Activated T-helper 17 cell treated with anti-CD3 and anti-CD28 coated beads, Interleukin-2, amount 50 U/mL, for 72 hours (primary cell): ENCODE results near the gene ST7. TPM values are rescaled to one million over a fixed set of nuclear protein-coding genes. Genes with fewer than 3 reads are reported as not detected.

Experiments
- ATAC-seq: fragments of 150-1000 bp; cut with Tn5 transposase; replicated peaks from 2 replicates; pipeline ENCODE4 v1.10.0; 2021; ENCODE audit warnings: mild to moderate bottlenecking, moderate library complexity
- H3K27ac Mint-ChIP-seq: one replicate; pipeline ENCODE4 v1.8.0; 2022; ENCODE audit warnings: mixed read lengths
- H3K27me3 Mint-ChIP-seq: one replicate; pipeline ENCODE4 v1.8.0; 2022; ENCODE audit warnings: mixed read lengths
- H3K36me3 Mint-ChIP-seq: one replicate; pipeline ENCODE4 v1.8.0; 2022; ENCODE audit warnings: low read depth, mild to moderate bottlenecking, mixed read lengths
- H3K4me1 Mint-ChIP-seq: one replicate; pipeline ENCODE4 v1.8.0; 2022; ENCODE audit warnings: mixed read lengths
- H3K4me3 Mint-ChIP-seq: one replicate; pipeline ENCODE4 v1.8.0; 2022; ENCODE audit warnings: mild to moderate bottlenecking, mixed read lengths
- H3K9me3 Mint-ChIP-seq: one replicate; pipeline ENCODE4 v1.8.0; 2022; ENCODE audit warnings: mixed read lengths
- total RNA-seq, 2 donors: library from RNA; stranded (reverse); gene quantifications; one replicate each; pipeline ENCODE4 v1.2.3, GENCODE V29; 2022

Gene ST7
- total RNA-seq, 2 donors from 2014 or later: 12.5 to 14.4 TPM

DNA sequence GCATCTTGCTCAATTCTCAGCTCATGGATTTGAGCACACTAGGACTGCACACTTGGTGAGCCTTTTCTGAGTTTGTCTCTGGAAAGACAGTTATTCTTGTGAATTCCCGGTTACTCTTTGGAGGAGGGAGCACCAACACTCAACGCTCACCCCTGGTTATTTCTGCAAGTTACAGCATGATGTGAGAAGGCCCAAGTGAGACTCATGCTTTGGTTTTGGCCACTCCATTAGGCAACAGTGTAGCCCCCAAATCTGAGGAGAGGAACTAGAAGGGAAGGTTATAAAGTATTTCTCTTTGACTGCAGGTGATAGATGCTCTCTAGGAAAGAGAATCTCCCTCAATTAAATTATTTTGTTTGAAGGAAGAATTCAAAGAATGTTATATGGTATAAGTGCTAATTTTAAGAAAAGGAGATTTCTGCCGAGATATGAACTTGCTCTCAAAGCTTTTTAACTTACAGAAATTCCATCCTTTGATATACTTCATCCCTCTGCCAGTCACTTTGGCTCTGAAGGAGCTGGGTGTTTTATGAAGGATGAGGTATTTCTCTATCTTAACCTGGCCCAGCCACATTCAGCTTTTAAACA is 186.2 kb downstream of the ST7 start:
- Mint-ChIP-seq H3K4me3 (no peak overlapping the region), H3K36me3 (peaks cover 7% of the 10 kb centered on the region), H3K27ac (no peak overlapping the region), H3K9me3 (no peaks in the 10 kb centered on the region), H3K27me3 (no peaks in the 10 kb centered on the region), H3K4me1 (peaks cover 8% of the 10 kb centered on the region)
- ATAC-seq: no peak

DNA sequence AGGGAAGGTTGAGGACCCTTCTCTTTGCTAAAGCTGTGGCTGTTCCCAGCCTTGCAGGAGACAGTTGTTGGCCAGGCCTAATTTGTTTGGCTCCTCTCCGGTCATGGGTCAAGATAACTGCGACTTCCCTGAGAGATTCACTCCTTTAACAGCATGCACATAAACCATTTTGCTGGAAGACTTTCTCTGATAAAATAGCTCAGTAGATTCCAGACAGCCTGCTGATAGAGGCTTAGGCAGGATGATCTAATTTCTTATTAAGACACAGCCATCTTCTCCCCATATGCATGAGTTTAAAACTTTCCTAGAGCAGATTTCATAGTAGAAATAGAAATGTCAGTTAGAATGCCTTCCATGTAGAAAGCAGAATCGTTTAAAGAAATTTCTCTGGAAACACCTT is 187.6 kb downstream of the ST7 start:
- Mint-ChIP-seq H3K4me3 (no peak overlapping the region), H3K36me3 (peaks cover 7% of the 10 kb centered on the region), H3K4me1 (peaks cover 5% of the 10 kb centered on the region), H3K27ac (no peak overlapping the region), H3K9me3 (no peaks in the 10 kb centered on the region), H3K27me3 (no peaks in the 10 kb centered on the region)
- ATAC-seq: no peak

DNA sequence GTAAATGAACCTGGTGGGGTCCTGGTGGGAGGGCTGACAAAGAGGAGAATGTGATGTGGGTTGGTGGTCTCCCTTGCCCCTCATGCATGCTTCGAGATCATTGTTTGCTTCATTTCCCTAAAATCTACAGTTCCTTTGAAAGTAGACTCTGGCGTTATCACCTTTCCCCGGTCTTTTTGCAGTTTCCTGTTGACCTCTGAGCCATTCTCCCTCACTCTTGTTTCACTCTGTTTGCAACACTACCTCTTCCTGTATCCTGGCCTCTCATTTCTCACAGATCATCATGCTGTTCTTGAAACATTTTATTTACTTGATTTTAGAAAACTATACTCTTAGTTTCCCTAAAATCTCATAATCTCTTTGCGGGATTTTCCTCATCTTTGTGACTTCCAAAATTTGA is 189.8 kb downstream of the ST7 start:
- Mint-ChIP-seq H3K9me3 (no peaks in the 10 kb centered on the region), H3K27ac (no peak overlapping the region), H3K27me3 (no peaks in the 10 kb centered on the region), H3K36me3 (peaks cover 7% of the 10 kb centered on the region), H3K4me1 (peaks cover 5% of the 10 kb centered on the region), H3K4me3 (no peak overlapping the region)
- no peak for ATAC-seq

DNA sequence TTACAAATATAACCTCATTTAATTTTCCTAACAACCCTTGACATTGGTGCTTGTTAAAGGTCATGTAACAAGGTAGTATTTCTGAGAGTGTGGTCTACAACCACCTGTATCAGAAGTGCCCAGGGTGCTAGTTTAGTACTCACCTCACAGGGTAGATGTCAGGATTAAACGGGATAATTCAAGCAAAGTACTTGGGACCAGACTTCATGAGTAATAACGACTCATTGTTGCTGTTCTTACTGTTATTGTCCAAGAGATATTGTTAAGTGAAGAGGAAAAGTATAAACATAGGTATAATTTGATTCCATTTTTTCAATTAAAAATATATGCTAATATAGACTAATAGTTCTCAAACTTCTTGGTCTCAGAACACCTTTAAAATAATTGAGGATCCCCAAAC is 190.3 kb downstream of the ST7 start:
- H3K36me3 Mint-ChIP-seq: peaks cover 7% of the 10 kb centered on the region
- H3K4me3 Mint-ChIP-seq: no peak overlapping the region
- no peaks in the 10 kb centered on the region for H3K9me3 Mint-ChIP-seq
- no peak for ATAC-seq
- no peaks in the 10 kb centered on the region for H3K27me3 Mint-ChIP-seq
- peaks cover 5% of the 10 kb centered on the region for H3K4me1 Mint-ChIP-seq
- H3K27ac Mint-ChIP-seq: no peak overlapping the region

DNA sequence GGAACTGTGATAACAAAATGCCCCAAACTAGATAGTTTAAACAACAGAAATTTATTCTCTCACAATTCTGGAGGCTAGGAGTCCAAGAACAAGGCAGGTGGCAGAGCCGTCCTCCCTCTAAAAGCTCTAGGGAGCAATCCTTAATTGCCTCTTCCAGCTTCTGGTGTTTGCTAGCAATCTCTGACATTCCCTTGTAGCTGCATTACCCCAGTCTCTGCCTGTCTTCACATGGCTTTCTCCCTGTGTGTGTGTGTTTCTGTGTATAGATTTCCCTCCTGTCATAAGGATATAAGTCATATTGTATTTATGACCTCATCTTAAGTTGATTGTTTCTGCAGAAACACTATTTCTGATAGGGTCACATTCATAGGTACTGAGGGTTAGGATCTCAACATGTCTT is 192.0 kb downstream of the ST7 start:
- no peak overlapping the region for H3K27ac Mint-ChIP-seq

DNA sequence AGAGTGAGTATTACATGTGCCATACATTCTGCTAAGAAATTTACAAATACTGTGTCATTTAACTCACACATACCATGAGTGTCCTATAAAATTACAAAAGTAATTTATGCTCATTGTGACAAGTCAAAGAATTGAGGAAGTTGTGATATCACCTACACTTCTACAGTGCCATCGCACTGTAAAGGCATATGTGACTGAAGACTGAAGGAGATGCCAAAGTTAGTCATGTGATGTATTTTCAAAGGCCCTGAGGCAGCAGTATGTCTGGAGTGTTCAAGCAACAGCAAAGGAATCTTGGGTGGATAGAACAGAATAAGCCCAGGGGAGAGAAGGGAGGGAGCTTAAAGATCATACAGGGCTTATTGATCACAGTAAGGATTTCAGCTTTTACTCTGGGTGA is 192.8 kb downstream of the ST7 start:
- Mint-ChIP-seq H3K9me3 (no peaks in the 10 kb centered on the region), H3K4me1 (peaks cover 5% of the 10 kb centered on the region), H3K36me3 (no peaks in the 10 kb centered on the region), H3K4me3 (no peak overlapping the region), H3K27ac (no peak overlapping the region), H3K27me3 (no peaks in the 10 kb centered on the region)
- no peak for ATAC-seq

More for the DNA sequence above, 192.0 kb downstream of the ST7 start:
- Mint-ChIP-seq H3K9me3 (no peaks in the 10 kb centered on the region), H3K36me3 (peaks cover 4% of the 10 kb centered on the region), H3K4me3 (no peak overlapping the region), H3K4me1 (peaks cover 5% of the 10 kb centered on the region), H3K27me3 (no peaks in the 10 kb centered on the region)
- no peak for ATAC-seq

DNA sequence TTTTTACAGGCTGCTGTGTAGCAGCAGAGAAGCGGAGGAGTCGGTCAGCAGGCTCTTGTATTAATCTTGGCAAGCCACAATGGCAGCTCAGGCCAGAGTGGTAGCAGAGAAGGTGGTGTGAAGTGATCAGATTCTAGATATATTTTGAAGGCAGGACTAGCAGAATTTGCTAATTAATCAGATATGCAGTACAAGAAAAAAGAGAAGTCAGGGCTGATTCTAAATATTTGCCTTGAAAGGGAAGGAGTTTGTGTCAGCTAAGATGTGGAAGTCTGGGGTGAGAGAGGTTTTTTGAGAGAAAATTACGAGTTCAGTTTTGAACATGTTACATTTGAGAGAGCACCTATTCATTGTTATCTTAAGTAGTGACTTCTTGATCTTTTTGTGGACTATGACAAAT is 193.2 kb downstream of the ST7 start:
- Mint-ChIP-seq H3K36me3 (no peaks in the 10 kb centered on the region), H3K9me3 (no peaks in the 10 kb centered on the region), H3K27ac (no peak overlapping the region), H3K4me1 (peaks cover 5% of the 10 kb centered on the region), H3K27me3 (no peaks in the 10 kb centered on the region), H3K4me3 (no peak overlapping the region)
- ATAC-seq: no peak

DNA sequence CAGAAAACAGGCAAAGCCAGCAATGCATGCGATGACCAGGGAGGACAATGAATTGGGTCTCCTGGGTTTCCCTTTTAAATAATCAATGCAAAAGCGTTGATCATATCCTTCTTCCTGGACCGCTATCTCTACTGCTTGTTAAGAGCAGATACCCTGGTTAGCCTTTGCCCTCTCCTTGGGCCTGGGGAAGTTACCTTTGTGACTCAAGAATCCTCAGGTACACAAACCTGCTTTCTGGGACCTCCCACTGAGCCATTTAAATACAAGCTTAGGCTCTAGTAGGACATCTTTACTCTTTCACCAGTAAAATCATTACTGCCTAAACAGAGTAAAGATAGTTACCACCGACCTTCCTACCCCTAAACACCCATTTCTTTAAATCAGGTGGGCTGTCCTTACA is 195.7 kb downstream of the ST7 start:
- Mint-ChIP-seq H3K4me1 (no peaks in the 10 kb centered on the region), H3K36me3 (no peaks in the 10 kb centered on the region), H3K27ac (no peak overlapping the region), H3K4me3 (no peak overlapping the region), H3K9me3 (no peaks in the 10 kb centered on the region), H3K27me3 (no peaks in the 10 kb centered on the region)
- ATAC-seq: no peak

DNA sequence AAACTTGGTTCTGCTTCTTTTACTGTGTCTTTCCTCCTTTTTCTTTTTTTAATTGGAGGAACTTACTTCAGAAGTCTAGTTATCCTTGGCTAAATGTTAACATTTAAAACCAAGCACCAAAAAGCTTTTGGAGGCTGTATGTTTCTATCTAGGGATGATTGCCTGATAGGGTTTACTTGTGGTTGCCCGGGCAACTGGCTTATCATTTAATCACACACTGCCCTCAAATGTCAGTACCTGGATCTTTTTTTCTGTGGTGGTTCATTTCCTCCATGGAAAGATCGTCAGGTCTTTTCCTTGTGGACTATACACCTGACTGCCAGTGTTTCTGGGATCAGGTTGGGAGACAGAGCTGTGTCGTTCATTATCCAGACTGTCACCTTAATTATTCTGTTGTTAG is 196.4 kb downstream of the ST7 start:
- no peaks in the 10 kb centered on the region for H3K9me3 Mint-ChIP-seq
- no peaks in the 10 kb centered on the region for H3K36me3 Mint-ChIP-seq
- ATAC-seq: no peak
- H3K4me1 Mint-ChIP-seq: no peaks in the 10 kb centered on the region
- no peak overlapping the region for H3K4me3 Mint-ChIP-seq
- no peak overlapping the region for H3K27ac Mint-ChIP-seq
- no peaks in the 10 kb centered on the region for H3K27me3 Mint-ChIP-seq

DNA sequence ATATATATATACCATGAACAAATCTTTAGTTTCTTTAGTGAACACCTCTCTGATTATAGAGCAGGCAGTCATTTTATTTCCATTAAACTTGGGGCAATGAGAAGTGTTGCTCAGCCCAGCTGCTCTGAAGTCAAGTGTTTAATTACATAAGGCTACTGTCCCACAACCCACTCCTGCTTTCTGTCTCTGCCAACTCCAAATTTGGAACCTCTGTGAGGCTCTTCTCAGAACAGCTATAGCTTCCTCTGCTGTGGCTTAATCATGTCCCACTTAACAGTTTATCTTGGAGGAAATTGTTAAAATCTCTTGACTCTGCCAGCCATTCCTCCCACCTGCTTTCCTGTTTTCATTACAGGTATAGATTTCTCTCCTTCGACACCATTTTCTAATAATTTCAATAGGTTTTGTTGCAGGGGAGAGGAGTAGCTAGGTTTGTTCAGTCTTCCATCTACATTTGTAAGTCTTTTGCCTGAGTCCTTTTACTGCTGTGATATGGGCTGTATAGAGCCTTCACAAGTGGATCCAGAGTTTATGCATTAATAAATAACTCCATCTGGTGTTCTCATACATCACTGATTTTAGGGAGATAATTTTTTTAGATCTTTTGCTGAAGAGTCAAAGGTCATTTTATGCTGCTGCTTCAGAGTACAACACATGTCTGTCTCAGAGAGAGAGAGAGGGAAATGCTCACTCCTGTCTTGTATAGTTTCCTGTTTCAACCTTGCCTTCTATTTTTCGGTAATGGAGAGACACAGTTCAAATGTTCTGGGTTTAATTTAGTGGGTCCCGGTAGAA is 199.1 kb downstream of the ST7 start:
- H3K4me3 Mint-ChIP-seq: no peak overlapping the region
- H3K27ac Mint-ChIP-seq: no peak overlapping the region
- no peaks in the 10 kb centered on the region for H3K27me3 Mint-ChIP-seq
- H3K4me1 Mint-ChIP-seq: no peaks in the 10 kb centered on the region
- ATAC-seq: no peak
- H3K36me3 Mint-ChIP-seq: no peaks in the 10 kb centered on the region
- H3K9me3 Mint-ChIP-seq: no peaks in the 10 kb centered on the region

DNA sequence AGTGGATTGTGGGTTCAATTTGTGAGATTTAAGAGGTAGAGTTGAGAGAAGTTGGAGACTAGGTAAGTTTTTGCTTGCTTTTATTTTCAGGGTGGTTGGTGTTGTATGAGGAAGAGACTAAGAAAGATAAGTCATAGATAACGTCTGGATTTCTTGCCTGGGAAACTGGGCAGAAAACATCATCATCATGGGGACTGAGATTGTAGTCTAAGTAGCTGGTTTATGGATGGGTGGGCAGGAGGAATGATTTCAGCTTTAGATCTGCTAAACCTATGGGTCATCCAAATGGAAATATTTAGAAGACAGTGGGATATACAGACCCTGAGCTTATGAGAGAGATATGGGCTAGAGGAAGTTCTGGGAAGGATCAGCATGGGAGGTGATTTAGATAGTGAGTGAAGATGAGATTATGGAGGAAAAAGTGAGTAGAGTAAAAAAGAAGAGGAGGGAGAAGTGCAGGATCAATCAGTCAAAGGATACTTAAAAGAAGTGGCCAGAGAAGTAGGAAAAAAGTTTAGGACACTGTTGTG is 199.8 kb downstream of the ST7 start:
- Mint-ChIP-seq H3K27ac (no peak overlapping the region), H3K27me3 (no peaks in the 10 kb centered on the region), H3K4me3 (no peak overlapping the region), H3K36me3 (no peaks in the 10 kb centered on the region), H3K4me1 (no peaks in the 10 kb centered on the region), H3K9me3 (no peaks in the 10 kb centered on the region)
- no peak for ATAC-seq

DNA sequence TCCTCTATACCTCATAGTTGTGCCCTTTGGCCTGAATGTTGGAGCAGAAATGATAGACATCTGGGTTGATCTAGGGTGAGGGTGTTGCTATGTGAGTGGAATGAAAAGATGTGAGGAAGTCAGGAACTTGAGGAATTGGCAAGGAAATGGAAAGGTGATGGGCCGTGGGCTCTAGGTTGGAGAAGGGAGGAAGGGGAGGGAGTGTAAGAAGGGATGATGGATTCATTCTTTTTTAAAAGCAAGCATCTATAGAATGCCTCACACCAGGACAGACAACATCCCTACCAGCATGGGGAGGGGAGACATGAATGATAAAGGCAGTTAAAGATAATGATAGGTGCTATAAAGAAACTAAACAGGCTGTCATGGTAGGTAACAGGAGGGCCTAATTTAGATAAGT is 201.4 kb downstream of the ST7 start:
- Mint-ChIP-seq H3K4me1 (no peaks in the 10 kb centered on the region), H3K4me3 (no peak overlapping the region), H3K27ac (no peak overlapping the region), H3K36me3 (no peaks in the 10 kb centered on the region), H3K27me3 (no peaks in the 10 kb centered on the region), H3K9me3 (no peaks in the 10 kb centered on the region)
- ATAC-seq: no peak

DNA sequence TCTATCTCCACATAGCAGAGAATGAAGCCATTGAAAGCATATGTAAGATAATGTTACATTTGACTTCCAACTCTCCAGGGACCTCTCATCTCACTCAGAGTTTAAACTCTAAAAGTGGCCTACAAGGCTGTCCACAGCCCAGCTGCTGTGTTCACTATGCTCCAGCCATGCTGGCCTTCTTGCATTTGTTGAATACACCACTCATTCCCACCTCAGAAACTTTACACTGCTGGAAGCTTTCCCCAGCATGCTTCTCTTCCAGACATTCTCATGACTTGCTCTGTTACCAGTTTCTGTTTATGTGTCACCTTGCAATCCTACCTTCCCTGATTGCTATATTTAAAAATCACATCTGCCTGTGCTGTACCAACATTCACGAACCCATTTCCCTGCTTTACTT is 202.4 kb downstream of the ST7 start:
- no peaks in the 10 kb centered on the region for H3K4me1 Mint-ChIP-seq
- no peaks in the 10 kb centered on the region for H3K27me3 Mint-ChIP-seq
- no peak overlapping the region for H3K4me3 Mint-ChIP-seq
- no peak for ATAC-seq
- no peak overlapping the region for H3K27ac Mint-ChIP-seq
- H3K9me3 Mint-ChIP-seq: no peaks in the 10 kb centered on the region
- no peaks in the 10 kb centered on the region for H3K36me3 Mint-ChIP-seq

DNA sequence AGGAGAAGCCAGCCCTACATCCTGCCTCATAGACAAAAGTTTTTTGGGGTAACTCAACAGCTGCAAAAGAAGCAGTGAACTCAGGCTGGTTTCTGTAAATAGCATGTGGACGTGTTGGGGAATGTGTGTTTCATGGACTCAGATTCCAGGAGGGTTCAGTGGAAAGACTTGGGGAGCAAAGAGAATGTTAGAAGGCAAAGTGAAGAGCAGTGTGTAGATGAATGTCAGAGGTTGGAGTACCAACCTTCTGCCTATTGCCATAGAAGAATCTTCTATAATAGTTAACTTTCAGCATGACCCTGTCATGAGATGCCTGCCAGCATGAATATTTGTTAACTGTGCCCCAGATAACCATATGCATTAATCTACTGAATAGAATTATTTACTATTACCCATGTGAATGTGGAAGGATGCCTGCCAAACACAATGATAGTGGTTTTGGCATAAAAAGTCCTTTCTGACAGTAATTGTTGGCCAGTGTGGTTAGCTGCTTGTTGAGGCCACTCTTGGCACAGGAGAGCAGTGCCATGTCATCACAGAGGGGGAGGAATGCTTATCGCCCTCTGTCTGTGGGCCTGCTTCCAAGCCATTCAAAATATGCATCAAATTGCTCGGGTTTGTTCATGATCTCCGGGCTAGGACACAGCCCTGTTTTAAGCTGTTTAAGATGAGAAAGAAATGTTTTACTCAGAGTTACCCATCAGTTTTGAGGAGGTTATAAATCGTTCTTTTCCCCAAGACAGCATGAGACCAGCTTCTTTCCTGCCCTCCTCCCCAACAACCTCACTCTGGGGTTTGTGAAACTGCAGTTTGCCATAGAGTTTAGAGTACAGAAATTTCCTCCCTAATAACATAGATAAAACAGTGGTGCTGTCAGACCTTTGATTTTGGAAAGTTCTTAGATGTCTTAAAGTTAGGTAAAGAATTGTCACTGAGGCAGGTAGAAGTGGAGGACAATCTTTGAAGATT is 204.2 kb downstream of the ST7 start:
- H3K4me1 Mint-ChIP-seq: no peaks in the 10 kb centered on the region
- H3K27ac Mint-ChIP-seq: no peak overlapping the region
- no peak for ATAC-seq
- no peaks in the 10 kb centered on the region for H3K36me3 Mint-ChIP-seq
- H3K4me3 Mint-ChIP-seq: no peak overlapping the region
- H3K27me3 Mint-ChIP-seq: no peaks in the 10 kb centered on the region
- H3K9me3 Mint-ChIP-seq: no peaks in the 10 kb centered on the region
